ENCODE results near the gene DVL3.

DNA sequence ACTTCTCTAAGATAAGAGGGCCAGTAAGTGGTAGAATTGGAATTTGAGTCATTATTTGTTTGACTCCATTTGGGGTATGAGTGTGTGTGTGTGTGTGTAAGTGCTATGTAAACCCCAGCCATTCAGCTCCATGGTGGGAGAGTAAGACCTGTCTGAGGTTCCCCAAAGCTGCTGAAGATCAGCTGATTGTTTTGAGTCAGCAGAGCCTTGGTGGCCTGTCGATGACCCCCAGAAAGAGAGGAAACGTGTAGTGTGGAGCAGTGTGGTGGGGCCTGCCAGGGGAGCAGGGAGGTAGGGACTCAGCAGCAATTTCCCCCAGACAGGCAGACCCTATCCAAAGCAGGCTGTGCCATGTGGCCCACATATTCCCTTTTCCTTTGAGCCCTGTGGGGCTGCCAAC lies 5.3 kb downstream of the DVL3 start:
- TF ChIP-seq POLR2A (IDR thresholded peaks at IDR 0.05; ENCODE audit: extremely low read depth, insufficient read length) = no peak
- TF ChIP-seq, protein P1, sequence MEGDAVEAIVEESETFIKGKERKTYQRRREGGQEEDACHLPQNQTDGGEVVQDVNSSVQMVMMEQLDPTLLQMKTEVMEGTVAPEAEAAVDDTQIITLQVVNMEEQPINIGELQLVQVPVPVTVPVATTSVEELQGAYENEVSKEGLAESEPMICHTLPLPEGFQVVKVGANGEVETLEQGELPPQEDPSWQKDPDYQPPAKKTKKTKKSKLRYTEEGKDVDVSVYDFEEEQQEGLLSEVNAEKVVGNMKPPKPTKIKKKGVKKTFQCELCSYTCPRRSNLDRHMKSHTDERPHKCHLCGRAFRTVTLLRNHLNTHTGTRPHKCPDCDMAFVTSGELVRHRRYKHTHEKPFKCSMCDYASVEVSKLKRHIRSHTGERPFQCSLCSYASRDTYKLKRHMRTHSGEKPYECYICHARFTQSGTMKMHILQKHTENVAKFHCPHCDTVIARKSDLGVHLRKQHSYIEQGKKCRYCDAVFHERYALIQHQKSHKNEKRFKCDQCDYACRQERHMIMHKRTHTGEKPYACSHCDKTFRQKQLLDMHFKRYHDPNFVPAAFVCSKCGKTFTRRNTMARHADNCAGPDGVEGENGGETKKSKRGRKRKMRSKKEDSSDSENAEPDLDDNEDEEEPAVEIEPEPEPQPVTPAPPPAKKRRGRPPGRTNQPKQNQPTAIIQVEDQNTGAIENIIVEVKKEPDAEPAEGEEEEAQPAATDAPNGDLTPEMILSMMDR (IDR thresholded peaks at IDR 0.05; ENCODE audit: low read depth, low read length) = no peak
